ENCODE results near the gene PARD6B.

GRCh38 chr20:50720026-50720425, 11.4 kb upstream of the PARD6B start:
- TF ChIP-seq CTCF (conservative IDR thresholded peaks at IDR 0.05; ENCODE audit: low read depth, low read length), result no peak
- TF ChIP-seq POLR2A (IDR thresholded peaks at IDR 0.05; ENCODE audit: low read depth, low read length), result no peak
- TF ChIP-seq USF2 (IDR thresholded peaks at IDR 0.05; ENCODE audit: low read depth, low read length), result no peak
- TF ChIP-seq MXI1 (IDR thresholded peaks at IDR 0.05; ENCODE audit: borderline replicate concordance, low read depth, low read length), result no peak
- no peak for TF ChIP-seq RAD21 (IDR thresholded peaks at IDR 0.05; ENCODE audit: low read length)
- TF ChIP-seq, protein P1, sequence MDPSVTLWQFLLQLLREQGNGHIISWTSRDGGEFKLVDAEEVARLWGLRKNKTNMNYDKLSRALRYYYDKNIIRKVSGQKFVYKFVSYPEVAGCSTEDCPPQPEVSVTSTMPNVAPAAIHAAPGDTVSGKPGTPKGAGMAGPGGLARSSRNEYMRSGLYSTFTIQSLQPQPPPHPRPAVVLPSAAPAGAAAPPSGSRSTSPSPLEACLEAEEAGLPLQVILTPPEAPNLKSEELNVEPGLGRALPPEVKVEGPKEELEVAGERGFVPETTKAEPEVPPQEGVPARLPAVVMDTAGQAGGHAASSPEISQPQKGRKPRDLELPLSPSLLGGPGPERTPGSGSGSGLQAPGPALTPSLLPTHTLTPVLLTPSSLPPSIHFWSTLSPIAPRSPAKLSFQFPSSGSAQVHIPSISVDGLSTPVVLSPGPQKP (IDR thresholded peaks at IDR 0.05; ENCODE audit: borderline replicate concordance, low read depth, low read length), result no peak
- no peak for TF ChIP-seq MAZ (IDR thresholded peaks at IDR 0.05; ENCODE audit: borderline replicate concordance, low read depth, low read length)
- TF ChIP-seq CEBPB (IDR thresholded peaks at IDR 0.05; ENCODE audit: low read depth, low read length), result no peak
- TF ChIP-seq FOS (IDR thresholded peaks at IDR 0.05; ENCODE audit: low read depth, low read length), result no peak
- no peak for TF ChIP-seq RFX5 (IDR thresholded peaks at IDR 0.05; ENCODE audit: low read depth, low read length)
